A673 (cell line): ENCODE results near the gene STK26. TPM values are rescaled to one million over a fixed set of nuclear protein-coding genes. Genes with fewer than 3 reads are reported as not detected.

Source experiments
- BruUV-seq: library from RNA; stranded (reverse); fragments of 400-500 nt; replicated peaks from 2 replicates; lab custom pipeline; 2021; lab: Mats Ljungman, UMichigan
- CTCF ChIA-PET: fragments of 300-600 bp; sonication (Branson Sonifier 250); formaldehyde crosslinking; loops from one replicate; lab custom pipeline; 2022; ENCODE audit warnings: antibody characterized with exemption; lab: Charles Lee
- POLR2A ChIA-PET: fragments of 300-600 bp; sonication (Branson Sonifier 250); formaldehyde crosslinking; loops from one replicate; lab custom pipeline; 2022; ENCODE audit warnings: antibody characterized with exemption; ENCODE audit not compliant: low non-redundant PET; lab: Charles Lee
- DNase-seq: peaks from one replicate; pipeline ENCODE4 v3.0.0-alpha.2; 2015; ENCODE audit warnings: low spot score
- H3K27ac ChIP-seq: fragments of 200-600 bp; sonication (generic); 2 replicates; pipeline ENCODE4 v1.5.1; 2016; ENCODE audit warnings: mixed run types, low read depth, mild to moderate bottlenecking, mixed read lengths, antibody characterized with exemption, low read length; ENCODE audit not compliant: poor library complexity, severe bottlenecking
- H3K27me3 ChIP-seq: fragments of 200-600 bp; sonication (generic); replicated peaks from 2 replicates; pipeline ENCODE4 v1.6.1; 2017; ENCODE audit warnings: mixed run types, low read depth, mild to moderate bottlenecking, mixed read lengths, antibody characterized with exemption, low read length; ENCODE audit not compliant: insufficient read depth, poor library complexity
- H3K36me3 ChIP-seq: fragments of 200-600 bp; sonication (generic); 2 replicates; pipeline ENCODE4 v1.6.1; 2016; ENCODE audit warnings: mixed run types, mild to moderate bottlenecking, mixed read lengths, antibody characterized with exemption, low read length; ENCODE audit not compliant: insufficient read depth, poor library complexity, severe bottlenecking
- H3K4me1 ChIP-seq: fragments of 200-600 bp; sonication (generic); 2 replicates; pipeline ENCODE4 v1.6.1; 2017; ENCODE audit warnings: mixed run types, mild to moderate bottlenecking, mixed read lengths, antibody characterized with exemption, low read length; ENCODE audit not compliant: insufficient read depth, poor library complexity, severe bottlenecking
- H3K4me3 ChIP-seq: fragments of 200-600 bp; sonication (generic); 2 replicates; pipeline ENCODE4 v1.5.1; 2016; ENCODE audit warnings: low read depth, mixed run types, mild to moderate bottlenecking, mixed read lengths, low read length; ENCODE audit not compliant: poor library complexity, severe bottlenecking
- H3K9me3 ChIP-seq: fragments of 200-600 bp; sonication (generic); 2 replicates; pipeline ENCODE4 v1.6.1; 2016; ENCODE audit warnings: mixed run types, low read depth, mild to moderate bottlenecking, mixed read lengths, antibody characterized with exemption, low read length; ENCODE audit not compliant: poor library complexity, severe bottlenecking
- CTCF ChIP-seq: fragments of 300-800, 200-600 bp; sonication (generic); conservative IDR thresholded peaks from 2 replicates; pipeline ENCODE4 v1.5.1; 2017; ENCODE audit warnings: low read depth, mild to moderate bottlenecking, antibody characterized with exemption, low read length, moderate library complexity, mixed read lengths
- EZH2 ChIP-seq: fragments of 200-600 bp; sonication (generic); IDR thresholded peaks from 2 replicates; pipeline ENCODE4 v1.6.1; 2017; ENCODE audit warnings: borderline replicate concordance, low read depth, mild to moderate bottlenecking, mixed read lengths, antibody characterized with exemption, low read length; ENCODE audit not compliant: poor library complexity, severe bottlenecking
- intact Hi-C: fragments of 100-400 bp; cut with micrococcal nuclease; formaldehyde crosslinking; loops from one replicate; pipeline ENCODE4 v1.10.0; 2022; ENCODE audit not compliant: unreplicated experiment
- total RNA-seq: library from RNA; stranded (reverse); gene quantifications from 2 replicates; pipeline ENCODE4 v1.2.3, GENCODE V29; 2021

The STK26 gene
- total RNA-seq, 1 experiment from 2014 or later: 60.8 TPM

DNA sequence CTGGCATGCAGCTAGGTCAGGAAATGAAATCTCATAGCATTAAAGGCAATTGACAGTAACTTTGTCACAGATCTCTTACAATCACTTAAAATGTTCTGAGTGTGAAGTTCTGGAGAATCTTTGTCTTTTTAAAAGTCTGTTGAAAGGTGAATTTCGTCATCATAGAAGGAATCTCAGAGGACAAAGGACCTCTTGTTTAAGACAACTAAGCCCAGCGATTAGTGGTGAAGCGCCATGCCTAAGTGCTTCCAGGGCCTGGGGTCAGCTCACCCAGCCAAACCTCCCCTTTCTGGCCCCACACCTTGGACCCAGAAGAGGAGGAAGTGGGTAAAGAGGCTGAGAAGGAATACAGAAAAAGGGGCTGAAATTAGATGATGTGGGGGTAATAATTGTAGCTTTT lies 96.2 kb downstream of the STK26 start:
- Histone ChIP-seq H3K36me3 (no peaks in the 10 kb centered on the region), H3K4me1 (no peaks in the 10 kb centered on the region), H3K9me3 (no peaks in the 10 kb centered on the region), H3K27ac (no peak overlapping the region), H3K27me3 (peaks cover 3% of the 10 kb centered on the region), H3K4me3 (no peak overlapping the region)
- intact Hi-C loops: no loop called here
- no peak for DNase-seq
- POLR2A ChIA-PET: no interaction called here
- CTCF ChIA-PET: no interaction called here
- TF ChIP-seq EZH2 (no peak), CTCF (no peak)
- BruUV-seq: no TSS peak

DNA sequence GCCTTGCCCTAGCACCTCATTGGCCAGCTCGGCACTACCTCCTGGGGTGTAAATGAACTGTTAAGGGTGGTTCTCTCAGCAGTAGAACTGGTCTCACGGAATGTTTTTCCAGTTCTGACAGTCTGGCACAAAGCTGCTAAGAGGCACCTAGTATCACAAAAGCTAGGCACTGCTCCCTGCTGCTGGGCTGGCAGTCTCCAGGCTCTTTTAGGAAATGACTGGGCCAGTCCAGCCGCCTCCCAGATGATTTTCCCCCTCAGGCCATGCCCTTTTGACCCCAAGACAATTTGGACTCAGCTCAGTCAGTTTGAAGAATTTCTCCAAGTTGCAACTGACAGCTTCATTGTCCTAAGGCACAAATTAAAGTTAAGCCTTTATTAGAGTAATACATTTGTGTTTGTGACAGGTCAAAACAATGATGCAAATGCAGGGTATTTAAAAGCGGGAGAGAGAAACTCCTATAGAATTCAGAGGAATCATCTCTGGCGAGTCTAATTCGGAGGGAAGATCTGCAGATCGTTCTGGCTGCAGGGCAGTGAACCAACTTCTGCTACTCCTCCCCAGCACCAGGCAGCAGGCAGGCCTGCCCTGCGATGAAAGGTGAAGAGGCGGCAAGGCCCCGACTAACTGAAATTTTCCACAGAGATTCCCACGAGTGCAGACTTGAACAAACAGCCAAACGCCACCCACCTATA lies 96.9 kb downstream of the STK26 start:
- no peak overlapping the region for H3K27ac ChIP-seq
- no peaks in the 10 kb centered on the region for H3K36me3 ChIP-seq
- BruUV-seq: no TSS peak
- H3K27me3 ChIP-seq: no peaks in the 10 kb centered on the region
- H3K4me3 ChIP-seq: no peak overlapping the region
- no peaks in the 10 kb centered on the region for H3K9me3 ChIP-seq
- TF ChIP-seq CTCF (no peak), EZH2 (no peak)
- intact Hi-C loops: no loop called here
- ChIA-PET CTCF (no interaction called here), POLR2A (no interaction called here)
- no peaks in the 10 kb centered on the region for H3K4me1 ChIP-seq
- no peak for DNase-seq

- DNase-seq: no peak
- TF ChIP-seq CTCF (no peak), EZH2 (no peak)
- Histone ChIP-seq H3K4me1 (no peaks in the 10 kb centered on the region), H3K27ac (no peak overlapping the region), H3K9me3 (no peaks in the 10 kb centered on the region), H3K4me3 (no peak overlapping the region), H3K27me3 (no peaks in the 10 kb centered on the region), H3K36me3 (no peaks in the 10 kb centered on the region)
- no TSS peak for BruUV-seq
- CTCF ChIA-PET: no interaction called here
- intact Hi-C loops: no loop called here
- POLR2A ChIA-PET: no interaction called here
Observed at GRCh38 chrX:132120913-132121312, 97.8 kb downstream of the STK26 start.

Other genes starting within 250 kb of the STK26 start
- gene FRMD7, start 104.7 kb downstream of the STK26 start, total RNA-seq: not detected in 2 replicates
- gene RAP2C, start 196.1 kb downstream of the STK26 start, total RNA-seq: 20.8 and 21.4 TPM in 2 replicates